Activated naive CD4-positive, alpha-beta T cell (primary cell): ENCODE results near the gene CACYBP.

Experiments
- DNase-seq, 4 experiments: peaks; one replicate each; lab custom pipeline; 2025; lab: John Stamatoyannopoulos, UW

Gene CACYBP

DNA sequence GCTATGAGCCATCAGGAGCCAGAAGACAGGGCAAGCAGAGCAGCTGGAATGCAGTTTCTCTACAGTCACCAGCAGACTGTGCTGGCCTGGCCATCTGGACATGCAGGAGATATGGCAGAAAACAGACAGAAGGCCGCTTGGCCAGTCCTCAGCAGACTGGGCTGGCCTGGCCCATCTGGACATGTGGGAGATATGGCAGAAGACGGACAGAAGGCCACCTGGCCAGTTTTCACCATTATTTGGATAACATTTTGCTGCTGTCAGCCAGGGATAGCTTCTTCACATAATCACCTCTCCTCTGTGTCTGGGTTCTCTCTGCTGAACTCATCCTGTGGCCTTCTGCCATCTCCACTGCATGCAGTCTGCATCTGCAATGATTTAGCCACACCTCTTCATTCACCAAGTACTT, 25.0 kb upstream of the CACYBP start:
- DNase-seq = no peak

DNA sequence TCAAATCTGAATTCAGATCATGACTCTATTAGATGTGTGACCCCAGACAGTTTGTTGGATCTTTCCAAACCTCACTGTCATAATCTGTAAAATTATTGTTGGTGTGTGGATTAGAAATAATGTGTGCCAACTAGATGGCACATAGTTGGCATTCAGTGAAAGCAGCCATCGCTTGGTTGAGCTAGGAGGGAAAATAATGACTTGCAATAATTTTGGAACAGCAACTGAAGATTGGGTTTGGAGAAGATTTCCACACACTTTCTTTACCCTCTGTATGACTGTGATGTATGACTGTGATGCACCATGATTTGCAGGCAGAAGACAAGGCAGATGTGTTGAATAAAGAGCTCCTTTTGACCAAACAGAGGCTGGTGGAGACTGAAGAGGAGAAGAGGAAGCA, 24.0 kb upstream of the CACYBP start:
- no peak for DNase-seq

DNA sequence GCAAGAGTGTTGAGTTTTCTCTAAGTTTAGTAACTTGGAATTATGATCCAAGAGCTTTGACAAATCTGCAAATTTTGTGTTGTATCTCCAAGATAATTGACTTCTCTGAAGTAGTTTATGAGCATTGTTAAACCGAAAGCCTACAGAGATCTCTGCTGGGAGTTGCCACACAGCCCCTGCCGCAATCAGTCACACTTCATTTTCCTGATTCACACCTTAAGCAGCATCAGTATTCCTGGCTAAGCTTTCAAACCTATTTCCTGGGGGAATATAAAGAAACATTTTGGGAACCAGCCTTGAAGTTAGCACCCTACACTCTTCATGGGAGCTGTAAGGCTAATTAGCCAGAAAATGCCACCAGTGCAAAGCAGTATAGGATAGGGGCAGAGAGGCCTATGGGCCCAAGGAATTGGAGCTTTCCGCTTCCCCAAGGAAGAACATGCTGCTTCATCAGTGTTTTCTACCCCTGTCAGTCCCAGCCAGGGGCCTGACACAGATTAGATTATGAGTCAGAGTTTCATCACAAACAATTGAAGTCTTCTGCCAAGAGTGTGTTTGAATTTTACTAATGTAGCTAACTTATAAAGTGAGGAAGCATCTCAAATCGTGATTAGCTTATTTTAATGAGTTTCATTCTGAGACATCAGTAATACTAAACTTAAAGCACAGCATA, 23.2 kb upstream of the CACYBP start:
- no peak for DNase-seq

DNA sequence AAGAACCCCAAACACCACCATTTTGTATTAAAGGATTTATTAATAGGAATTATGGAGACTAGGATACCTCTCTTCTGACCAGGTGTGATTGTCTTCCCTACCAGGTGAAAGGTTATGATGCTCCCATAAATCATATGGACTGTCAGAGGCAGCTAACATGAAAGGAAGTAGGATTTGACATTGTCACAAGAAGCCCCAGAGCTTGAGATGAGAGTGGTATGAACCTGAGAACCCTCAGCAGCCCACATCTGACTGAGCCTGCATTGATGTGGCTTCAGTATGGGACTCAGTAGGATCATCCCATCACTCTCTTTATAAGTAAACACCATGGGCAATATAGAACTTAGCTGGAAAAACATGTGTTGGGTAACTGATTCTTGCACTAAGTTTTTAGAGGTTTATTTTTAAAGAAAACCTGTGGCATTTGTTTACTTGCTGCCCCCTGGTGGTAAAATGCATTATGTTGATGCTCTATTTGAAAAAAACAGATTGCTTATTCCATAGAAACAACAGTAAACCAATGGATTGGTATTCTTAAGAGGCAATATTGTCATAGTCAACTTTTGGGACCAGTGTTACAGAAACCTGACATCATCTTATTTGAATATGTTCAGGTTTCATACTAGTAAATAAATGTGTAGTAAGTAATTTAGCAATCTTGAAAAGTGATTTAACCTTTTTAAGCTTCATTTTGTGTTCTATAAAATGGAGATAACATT, 16.6 kb upstream of the CACYBP start:
- no peak for DNase-seq

- no peak for DNase-seq
Observed at GRCh38 chr1:174984952-174985351, 14.8 kb upstream of the CACYBP start.

GRCh38 chr1:174988539-174988938, 11.2 kb upstream of the CACYBP start:
- DNase-seq = no peak

DNA sequence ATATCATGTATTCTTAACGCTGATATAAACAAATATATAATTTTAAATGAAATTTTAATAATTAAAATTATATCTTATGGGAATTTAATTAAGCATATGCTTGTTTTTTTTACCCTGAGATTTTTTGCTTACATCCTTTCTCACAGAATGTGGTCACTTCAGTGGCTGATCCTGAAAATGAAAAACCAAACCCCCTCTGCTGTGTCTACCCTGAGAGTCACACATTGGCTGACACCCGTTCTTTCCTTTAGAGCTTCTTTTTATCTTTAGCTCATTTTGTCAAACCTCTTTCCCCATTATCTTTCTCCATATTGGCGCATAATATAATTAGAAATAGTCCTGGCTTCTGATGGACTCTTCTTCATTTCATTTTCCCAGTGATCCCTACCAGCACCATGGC, 10.8 kb upstream of the CACYBP start:
- no peak for DNase-seq

- DNase-seq = no peak
Observed at GRCh38 chr1:174989536-174990220, 10.1 kb upstream of the CACYBP start.

GRCh38 chr1:174990382-174990999, 9.3 kb upstream of the CACYBP start:
- no peak for DNase-seq

DNA sequence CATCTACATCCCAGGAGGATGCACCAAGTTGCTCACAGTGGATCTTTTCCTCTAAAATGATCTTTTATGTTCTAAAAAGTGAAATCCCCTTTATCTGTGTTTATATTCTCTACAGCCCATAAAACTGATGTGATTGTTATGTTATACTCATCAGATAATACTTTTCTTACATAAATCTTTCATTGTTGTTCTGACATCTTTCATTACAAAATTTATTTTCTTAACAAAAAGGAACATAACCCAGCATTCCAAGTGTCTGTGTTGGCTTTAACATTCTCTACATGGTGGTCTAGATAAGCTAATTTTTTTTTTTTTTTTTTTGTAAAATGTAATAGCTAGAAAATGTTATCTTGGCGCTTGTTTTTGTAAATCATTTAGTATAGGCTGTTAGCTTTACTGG, 8.3 kb upstream of the CACYBP start:
- no peak for DNase-seq

- DNase-seq = no peak
Observed at GRCh38 chr1:174995121-174995520, 4.6 kb upstream of the CACYBP start.

DNA sequence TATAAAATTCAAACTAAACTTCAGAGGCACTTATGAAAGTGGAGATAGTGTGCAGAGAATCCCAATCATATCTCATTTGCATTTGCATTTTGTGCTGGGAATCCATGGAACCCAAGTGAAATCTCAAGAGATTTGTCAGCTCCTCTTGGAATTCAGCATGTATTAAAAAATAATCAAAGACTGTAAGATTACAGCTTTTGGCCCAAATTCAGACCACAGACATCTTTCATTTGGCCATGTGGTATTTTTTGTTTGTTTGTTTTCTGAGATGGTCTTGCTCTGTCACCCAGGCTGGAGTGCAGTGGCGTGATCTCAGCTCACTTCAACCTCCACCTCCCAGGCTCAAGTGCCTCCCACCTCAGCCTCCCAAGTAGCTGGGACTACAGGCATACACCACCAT, 3.8 kb upstream of the CACYBP start:
- no peak for DNase-seq

DNA sequence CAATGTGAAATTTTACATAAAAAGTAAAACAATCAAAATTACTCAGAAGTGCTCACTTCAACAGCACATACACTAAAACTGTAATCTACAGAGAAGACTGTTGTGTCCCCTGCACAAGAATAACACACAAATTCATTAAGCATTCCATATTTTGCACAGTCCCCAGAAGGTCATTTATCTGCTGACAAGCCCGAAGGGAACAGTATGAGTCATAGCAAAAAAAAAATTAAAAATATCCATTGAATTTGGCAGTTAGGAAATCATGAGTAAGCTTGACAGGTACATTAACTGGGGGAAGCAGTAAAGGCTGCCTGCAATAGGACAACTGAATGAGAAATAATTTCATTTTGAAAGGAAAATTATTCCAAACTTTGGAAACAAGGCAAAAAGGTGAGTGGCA, 3.3 kb upstream of the CACYBP start:
- no peak for DNase-seq

DNA sequence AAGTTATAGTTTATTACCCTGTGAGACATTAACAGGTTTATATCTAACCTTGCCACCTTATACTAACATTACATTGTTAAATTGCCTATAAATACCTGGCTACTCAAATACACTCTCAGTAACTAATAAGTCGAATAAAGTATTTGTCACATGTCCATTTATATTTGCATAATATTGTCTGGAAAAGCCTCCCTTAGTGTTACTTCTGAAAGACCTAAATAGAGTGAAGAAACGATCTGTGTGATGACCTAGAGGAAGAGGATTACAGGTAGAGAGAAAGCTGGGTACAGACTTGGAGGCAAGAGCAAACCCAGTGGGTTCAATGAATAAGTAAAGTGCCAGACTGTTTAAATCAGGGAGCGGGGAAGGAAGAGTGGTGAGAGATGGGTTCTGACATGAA, 2.7 kb upstream of the CACYBP start:
- no peak for DNase-seq

DNA sequence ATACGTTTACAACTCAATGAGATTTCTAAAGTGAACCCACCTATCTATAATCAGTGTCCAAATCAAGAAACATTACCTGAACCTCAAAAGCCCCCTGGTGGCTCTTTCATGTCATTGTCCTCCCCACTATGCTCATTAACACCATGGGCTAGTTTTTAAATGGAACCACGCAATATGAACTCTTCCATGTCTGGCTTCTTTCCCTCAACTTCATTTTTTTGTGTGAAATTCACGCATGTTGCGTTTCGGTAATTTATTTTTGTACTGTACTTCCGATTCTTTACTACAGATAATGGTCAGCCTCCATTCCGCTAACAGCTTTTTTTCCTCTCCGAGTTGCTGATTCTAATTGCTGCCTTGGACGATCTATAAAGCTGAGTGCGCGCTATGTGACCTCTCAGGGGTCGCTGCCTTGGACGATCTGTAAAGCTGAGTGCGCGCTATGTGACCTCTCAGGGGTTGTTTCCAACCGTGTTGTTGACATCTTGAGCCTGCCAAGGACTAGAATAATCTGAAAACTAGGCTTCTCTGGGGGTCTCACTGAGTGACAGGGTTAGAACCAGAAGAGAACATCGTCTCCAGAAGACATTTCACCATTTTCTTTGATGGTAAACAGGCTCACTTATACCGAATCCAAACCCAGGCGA, 1.1 kb upstream of the CACYBP start:
- peak in 2 of 4 experiments; percentile 32 for DNase-seq

DNA sequence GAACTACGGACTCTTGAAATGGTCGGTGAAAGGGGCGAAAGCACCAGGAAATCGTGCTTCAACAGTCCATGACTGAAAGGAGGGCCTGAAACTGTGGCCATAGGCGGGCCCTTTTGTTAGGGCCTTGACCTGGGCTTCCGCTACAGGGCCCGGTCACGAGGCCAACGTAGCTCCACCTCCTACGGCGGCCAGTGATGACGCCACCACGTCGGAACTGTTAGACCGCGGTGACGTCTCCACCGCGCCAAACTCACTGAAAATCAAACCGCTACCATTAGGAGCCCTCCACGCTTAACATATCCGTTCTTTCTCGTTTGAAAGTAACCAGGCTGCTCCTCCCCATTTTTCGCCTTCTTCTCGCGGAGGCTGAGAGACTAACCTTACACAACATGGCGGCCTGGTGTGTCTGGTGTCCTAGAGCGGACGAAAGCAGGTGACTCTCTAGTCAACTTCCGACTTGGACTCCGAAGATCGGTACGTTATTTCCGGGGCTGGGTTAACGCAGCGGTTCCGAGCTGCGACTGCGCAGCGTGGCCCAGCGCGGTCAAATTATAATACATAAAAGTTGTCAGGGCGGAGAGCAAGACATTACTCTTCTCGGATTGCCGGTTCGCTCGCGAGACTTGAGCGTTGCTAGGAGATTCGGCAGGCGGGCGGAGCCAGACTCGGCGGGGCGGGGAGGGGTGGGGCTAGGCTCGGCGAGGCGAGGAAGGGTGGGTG, 371 bp upstream of the CACYBP start:
- DNase-seq = peak; percentile 94 to 98 (median 96)

- no peak for DNase-seq
Observed at GRCh38 chr1:175000697-175001187, 995 bp downstream of the CACYBP start.

- DNase-seq = no peak
Observed at GRCh38 chr1:175002910-175003517, 3.3 kb downstream of the CACYBP start.

GRCh38 chr1:175003521-175003920, 3.8 kb downstream of the CACYBP start:
- DNase-seq = no peak

GRCh38 chr1:175005085-175005783, 5.5 kb downstream of the CACYBP start:
- no peak for DNase-seq
